ENCODE measurements around the gene PTPRG. TPM values are rescaled to one million over a fixed set of nuclear protein-coding genes. Genes with fewer than 3 reads are reported as not detected.

Gene PTPRG
- total RNA-seq, 1 experiment from 2014 or later = 69.3 TPM

- Histone ChIP-seq H3K9ac (ENCODE audit: extremely low read depth, insufficient read length, low read length) (no peak overlapping the region), H2BK5ac (ENCODE audit: insufficient read length, low read length) (no peak overlapping the region), H3K23me2 (ENCODE audit: insufficient read length, low read depth, low read length, poor library complexity, severe bottlenecking) (no peaks in the 10 kb centered on the region), H4K91ac (ENCODE audit: insufficient read length, low read depth, low read length) (no peak overlapping the region), H3K27me3 (ENCODE audit: insufficient read depth, low read length) (no peaks in the 10 kb centered on the region), H2AFZ (ENCODE audit: low read length) (no peak overlapping the region), H3K79me2 (ENCODE audit: insufficient read depth, low read length) (no peaks in the 10 kb centered on the region; the same call in 1 of the 2 replicates), H3K9me3 (ENCODE audit: control insufficient read depth, low read depth, low read length) (no peaks in the 10 kb centered on the region), H3K14ac (ENCODE audit: insufficient read depth, low read length) (no peak overlapping the region), H3K27ac (ENCODE audit: insufficient read length, low read depth, low read length) (no peak overlapping the region), H3K4ac (ENCODE audit: low read depth, low read length) (no peak overlapping the region), H2BK12ac (ENCODE audit: insufficient read length, low read depth, low read length) (no peak overlapping the region), H3K4me1 (ENCODE audit: insufficient read depth, low read length) (no peaks in the 10 kb centered on the region), H2AK5ac (ENCODE audit: insufficient read length, low read length) (no peak overlapping the region), H3K23ac (ENCODE audit: insufficient read length, low read depth, low read length) (no peak overlapping the region), H2BK15ac (ENCODE audit: low read depth, low read length) (no peak overlapping the region), H4K20me1 (ENCODE audit: control insufficient read depth, insufficient read depth, insufficient read length) (no peaks in the 10 kb centered on the region), H3K4me2 (ENCODE audit: insufficient read depth, insufficient read length, low read length) (no peak overlapping the region), H3K56ac (ENCODE audit: insufficient read length, low read depth, low read length) (no peak overlapping the region), H3K18ac (ENCODE audit: insufficient read length, low read depth, low read length) (no peak overlapping the region), H2BK120ac (ENCODE audit: low read depth, low read length, poor library complexity, severe bottlenecking) (no peak overlapping the region), H2BK20ac (ENCODE audit: low read depth, low read length, poor library complexity, severe bottlenecking) (no peak overlapping the region), H4K5ac (ENCODE audit: insufficient read length, low read depth, low read length) (no peak overlapping the region), H4K8ac (replicated peaks; ENCODE audit: insufficient read length, low read depth, low read length) (no peak overlapping the region), H3K79me1 (ENCODE audit: insufficient read depth, low read depth, low read length, poor library complexity, severe bottlenecking) (peaks cover 6% of the 10 kb centered on the region), H3T11ph (ENCODE audit: low read length) (no peak overlapping the region)
- H3K36me3 Mint-ChIP-seq (ENCODE audit: insufficient read depth in 1 of 3, low read depth in 3 of 3) = peaks cover 15 to 35% (median 32%) of the 10 kb centered on the region in 3 experiments
- H3K4me1 Mint-ChIP-seq = peaks cover 5% of the 10 kb centered on the region in 2 experiments; a peak in 2 of 4 replicates
- no CpG with 5 or more reads among the region's 7 CpGs for WGBS (ENCODE audit: extremely low coverage, insufficient read length, low lambda C conversion rate)
- no peak overlapping the region for H3K27ac Mint-ChIP-seq
- no peaks in the 10 kb centered on the region for H3K27me3 Mint-ChIP-seq (ENCODE audit: low read depth)
- no peak overlapping the region for H3K4me3 Mint-ChIP-seq
- DNase-seq = no peak
- H3K9me3 Mint-ChIP-seq = no peaks in the 10 kb centered on the region; a peak in 2 of 5 replicates
- TF ChIP-seq CTCF (conservative IDR thresholded peaks at IDR 0.05) = no peak
These were observed 452.6 kb downstream of the PTPRG start for GRCh38 chr3:62013951-62014350.
